Keratinocyte (primary cell): ENCODE measurements around the gene DYNLT2. TPM values are rescaled to one million over a fixed set of nuclear protein-coding genes. Genes with fewer than 3 reads are reported as not detected.

ENCODE experiments used
- DNase-seq: peaks from one replicate; pipeline ENCODE4 v3.0.0-alpha.2; 2011; ENCODE audit warnings: low read depth, missing footprints, low spot score
- FAIRE-seq: peaks from 2 replicates; lab custom pipeline; 2011; peaks lifted over from hg19 to GRCh38; lab: Jason Lieb, UNC
- H2AFZ ChIP-seq: 2 replicates; pipeline ENCODE4 v1.6.0; 2012; ENCODE audit warnings: low read length, control low read depth, inconsistent platforms; ENCODE audit not compliant: control insufficient read depth
- H3K27ac ChIP-seq: 2 replicates; pipeline ENCODE4 v1.5.1; 2011; ENCODE audit warnings: low read length; ENCODE audit not compliant: control insufficient read depth, insufficient read depth
- H3K27me3 ChIP-seq: 3 replicates; pipeline ENCODE4 v1.6.0; 2011; ENCODE audit warnings: low read length; ENCODE audit not compliant: control insufficient read depth, insufficient read depth; ENCODE audit errors: extremely low read depth
- H3K36me3 ChIP-seq, 2 experiments: 2 replicates in 1 of 2; 3 replicates in 1 of 2; pipeline ENCODE4 v1.5.1; 2011; ENCODE audit warnings: low read length in 2 of 2, mild to moderate bottlenecking in 1 of 2; ENCODE audit not compliant: control insufficient read depth in 2 of 2, insufficient read depth in 2 of 2; ENCODE audit errors: extremely low read depth in 1 of 2
- H3K4me1 ChIP-seq: 3 replicates; pipeline ENCODE4 v1.5.1; 2011; ENCODE audit warnings: low read length; ENCODE audit not compliant: control insufficient read depth, insufficient read depth; ENCODE audit errors: extremely low read depth
- H3K4me2 ChIP-seq: 3 replicates; pipeline ENCODE4 v1.6.0; 2011; ENCODE audit warnings: low read depth, low read length; ENCODE audit not compliant: control insufficient read depth, insufficient read depth; ENCODE audit errors: extremely low read depth
- H3K4me3 ChIP-seq, 3 experiments: fragments of 200-600 bp in 1 of 3; sonication (generic) in 1 of 3; 2 replicates in 2 of 3; 3 replicates in 1 of 3; pipeline ENCODE4 v1.5.1; 2011 to 2016; ENCODE audit warnings: low read length in 3 of 3, mild to moderate bottlenecking in 3 of 3, control low read depth in 2 of 3, inconsistent platforms in 1 of 3, low read depth in 1 of 3, mixed read lengths in 1 of 3, mixed run types in 1 of 3, moderate library complexity in 1 of 3; ENCODE audit not compliant: control insufficient read depth in 2 of 3, insufficient read depth in 2 of 3; ENCODE audit errors: extremely low read depth in 1 of 3
- H3K79me2 ChIP-seq: 2 replicates; pipeline ENCODE4 v1.6.0; 2012; ENCODE audit warnings: low read length; ENCODE audit not compliant: control insufficient read depth, insufficient read depth
- H3K9ac ChIP-seq: 3 replicates; pipeline ENCODE4 v1.6.0; 2011; ENCODE audit warnings: low read length; ENCODE audit not compliant: control insufficient read depth, insufficient read depth; ENCODE audit errors: extremely low read depth
- H3K9me1 ChIP-seq: 3 replicates; pipeline ENCODE4 v1.6.0; 2011; ENCODE audit warnings: low read length; ENCODE audit not compliant: control insufficient read depth, insufficient read depth; ENCODE audit errors: extremely low read depth
- H3K9me3 ChIP-seq: 2 replicates; pipeline ENCODE4 v1.5.1; 2012; ENCODE audit warnings: low read depth, low read length; ENCODE audit not compliant: control insufficient read depth
- H4K20me1 ChIP-seq: 3 replicates; pipeline ENCODE4 v1.6.0; 2011; ENCODE audit warnings: low read length; ENCODE audit not compliant: control insufficient read depth, insufficient read depth; ENCODE audit errors: extremely low read depth
- EZH2 ChIP-seq: IDR thresholded peaks from one replicate; pipeline ENCODE4 v1.6.1; 2012; ENCODE audit warnings: inconsistent platforms, mild to moderate bottlenecking, low read length, moderate library complexity
- dilution Hi-C: fragments of 300-500 bp; cut with MboI; formaldehyde crosslinking; loops from one replicate; pipeline ENCODE4 v1.7.0; 2020; ENCODE audit warnings: low sequenced_read_pairs; ENCODE audit not compliant: extremely low pct_ligation_motif_present
- polyA plus RNA-seq, 5 experiments: library from polyadenylated mRNA; depleted of rRNA in 3 of 5; stranded (reverse) in 3 of 5; stranded (forward) in 1 of 5; unstranded in 1 of 5; fragments of >200 nt; gene quantifications; 1 replicate in 1 of 5; 2 replicates in 3 of 5; 3 replicates in 1 of 5; pipeline versions ENCODE4 v1.2.1 to v1.2.3, GENCODE V29; 2011 to 2012; ENCODE audit warnings: missing spikeins in 2 of 5, low read depth in 1 of 5, low replicate concordance in 1 of 5
- TF ChIP-seq, protein P1 (sequence below), 3 experiments: IDR thresholded peaks in 1 of 3; conservative IDR thresholded peaks in 1 of 3; optimal IDR thresholded peaks in 1 of 3; 2 replicates in 2 of 3; 3 replicates in 1 of 3; pipeline versions ENCODE3 to v1.5.1; 2011; ENCODE audit warnings: low read length in 3 of 3, mild to moderate bottlenecking in 3 of 3, moderate library complexity in 2 of 3, control low read depth in 1 of 3, inconsistent platforms in 1 of 3; ENCODE audit not compliant: insufficient read depth in 2 of 3; ENCODE audit errors: extremely low read depth in 1 of 3

DYNLT2 gene
- polyA plus RNA-seq, 1 donor (not counting 4 experiments of a cell fraction or from before 2014, with no cell fraction given): 0.58 TPM

DNA sequence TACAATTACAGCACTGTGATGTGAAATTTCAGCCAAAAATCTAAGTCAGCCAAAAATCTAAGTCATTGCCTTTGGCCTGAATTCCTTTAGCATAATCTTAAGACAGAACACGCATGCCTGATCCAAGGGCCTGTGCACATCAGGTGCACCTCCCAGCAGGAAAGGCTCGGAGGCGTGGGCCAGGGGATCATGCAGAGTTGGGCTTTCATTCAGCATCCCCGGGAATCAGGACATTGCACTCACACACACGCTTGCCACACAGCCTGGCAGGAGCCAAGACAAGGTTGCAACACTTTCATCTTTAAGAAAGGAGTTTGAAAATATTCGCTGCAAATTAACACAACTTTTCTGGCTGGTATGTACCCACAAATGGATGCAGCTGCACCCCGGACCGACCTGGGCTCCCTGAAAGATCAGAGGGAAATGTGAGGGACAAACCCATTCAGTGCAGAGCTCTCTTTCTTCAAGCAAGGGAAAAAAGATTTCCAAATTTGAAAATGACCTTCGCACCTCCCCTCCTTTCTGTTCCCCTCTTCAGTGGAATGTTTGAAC lies 48.8 kb upstream of the DYNLT2 start:
- FAIRE-seq (no peak), DNase-seq (no peak)
- dilution Hi-C loops: no loop called here
- Histone ChIP-seq H3K4me1 (peaks cover 3% of the 10 kb centered on the region), H3K27ac (no peak overlapping the region), H3K36me3 (no peaks in the 10 kb centered on the region), H2AFZ (no peak overlapping the region), H3K4me3 (no peak overlapping the region), H3K9me3 (no peaks in the 10 kb centered on the region), H3K9ac (no peak overlapping the region), H3K9me1 (no peaks in the 10 kb centered on the region), H4K20me1 (no peaks in the 10 kb centered on the region), H3K4me2 (no peak overlapping the region), H3K27me3 (peaks cover 7% of the 10 kb centered on the region), H3K79me2 (no peaks in the 10 kb centered on the region)
- TF ChIP-seq EZH2: no peak
- TF ChIP-seq, protein P1, sequence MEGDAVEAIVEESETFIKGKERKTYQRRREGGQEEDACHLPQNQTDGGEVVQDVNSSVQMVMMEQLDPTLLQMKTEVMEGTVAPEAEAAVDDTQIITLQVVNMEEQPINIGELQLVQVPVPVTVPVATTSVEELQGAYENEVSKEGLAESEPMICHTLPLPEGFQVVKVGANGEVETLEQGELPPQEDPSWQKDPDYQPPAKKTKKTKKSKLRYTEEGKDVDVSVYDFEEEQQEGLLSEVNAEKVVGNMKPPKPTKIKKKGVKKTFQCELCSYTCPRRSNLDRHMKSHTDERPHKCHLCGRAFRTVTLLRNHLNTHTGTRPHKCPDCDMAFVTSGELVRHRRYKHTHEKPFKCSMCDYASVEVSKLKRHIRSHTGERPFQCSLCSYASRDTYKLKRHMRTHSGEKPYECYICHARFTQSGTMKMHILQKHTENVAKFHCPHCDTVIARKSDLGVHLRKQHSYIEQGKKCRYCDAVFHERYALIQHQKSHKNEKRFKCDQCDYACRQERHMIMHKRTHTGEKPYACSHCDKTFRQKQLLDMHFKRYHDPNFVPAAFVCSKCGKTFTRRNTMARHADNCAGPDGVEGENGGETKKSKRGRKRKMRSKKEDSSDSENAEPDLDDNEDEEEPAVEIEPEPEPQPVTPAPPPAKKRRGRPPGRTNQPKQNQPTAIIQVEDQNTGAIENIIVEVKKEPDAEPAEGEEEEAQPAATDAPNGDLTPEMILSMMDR (optimal IDR thresholded peaks at IDR 0.05 in 1 of 3, IDR thresholded peaks at IDR 0.05 in 1 of 3, conservative IDR thresholded peaks at IDR 0.05 in 1 of 3; ENCODE audit: extremely low read depth in 1 of 3, insufficient read depth in 2 of 3, low read length in 3 of 3): no peak

DNA sequence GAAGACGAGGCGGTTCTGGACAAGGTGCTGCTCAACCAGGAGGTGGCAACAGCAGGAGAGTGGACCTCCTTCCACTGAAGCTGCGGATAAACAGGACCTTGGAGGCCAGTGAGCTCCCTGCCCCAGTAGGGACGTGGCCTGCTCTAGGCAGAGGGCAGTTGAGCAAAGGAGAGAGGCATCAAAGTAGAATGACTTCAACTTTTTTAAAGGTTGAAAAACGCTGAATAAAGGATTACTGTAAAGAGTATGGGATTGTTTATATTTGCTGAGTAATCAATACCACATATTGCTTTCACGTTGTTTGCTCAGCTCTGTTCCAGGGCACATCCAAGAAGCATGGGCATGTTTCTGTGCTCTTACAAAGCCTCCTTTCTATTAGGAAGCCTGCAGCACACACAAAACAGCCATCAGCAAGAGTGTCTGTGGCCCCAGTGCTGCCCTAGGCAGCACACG lies 48.1 kb upstream of the DYNLT2 start:
- H3K36me3 ChIP-seq: no peaks in the 10 kb centered on the region
- no peak overlapping the region for H2AFZ ChIP-seq
- no peak overlapping the region for H3K9ac ChIP-seq
- no peak for FAIRE-seq
- peaks cover 3% of the 10 kb centered on the region for H3K4me1 ChIP-seq
- H3K79me2 ChIP-seq: no peaks in the 10 kb centered on the region
- H3K27ac ChIP-seq: no peak overlapping the region
- H3K4me2 ChIP-seq: no peak overlapping the region
- H3K27me3 ChIP-seq: peaks cover 10% of the 10 kb centered on the region
- no peak overlapping the region for H3K4me3 ChIP-seq
- no peak for DNase-seq
- no peak for TF ChIP-seq EZH2
- TF ChIP-seq, protein P1 (optimal IDR thresholded peaks at IDR 0.05 in 1 of 3, IDR thresholded peaks at IDR 0.05 in 1 of 3, conservative IDR thresholded peaks at IDR 0.05 in 1 of 3; ENCODE audit: extremely low read depth in 1 of 3, insufficient read depth in 2 of 3, low read length in 3 of 3): no peak
- dilution Hi-C loops: no loop called here
- no peaks in the 10 kb centered on the region for H3K9me3 ChIP-seq
- H3K9me1 ChIP-seq: no peaks in the 10 kb centered on the region
- no peaks in the 10 kb centered on the region for H4K20me1 ChIP-seq
